ENCODE data around the gene SCYGR8.

Gene SCYGR8

GRCh38 chr2:227766373-227766883 is 20.7 kb downstream of the SCYGR8 start:
- no peaks in the 10 kb centered on the region for H3K27me3 ChIP-seq (replicated peaks; ENCODE audit: insufficient read depth, low read length)
- TF ChIP-seq CTCF (IDR thresholded peaks at IDR 0.05; ENCODE audit: low read length) (peak; percentile 85), EZH2 (optimal IDR thresholded peaks at IDR 0.05; ENCODE audit: low read depth, low read length) (no peak), EZH2phosphoT487 (IDR thresholded peaks at IDR 0.05; ENCODE audit: low read length) (no peak)
- no peaks in the 10 kb centered on the region for H3K9me2 ChIP-seq (replicated peaks; ENCODE audit: insufficient read depth, low read length)
- no peak overlapping the region for H2AFZ ChIP-seq (ENCODE audit: low read length)
- no peaks in the 10 kb centered on the region for H3K79me2 ChIP-seq (ENCODE audit: low read length)
- H3K9ac ChIP-seq (ENCODE audit: low read length), result no peak overlapping the region
- H3F3A ChIP-seq (ENCODE audit: insufficient read depth, low read length), result no peaks in the 10 kb centered on the region
- no peaks in the 10 kb centered on the region for H3K9me3 ChIP-seq (replicated peaks; ENCODE audit: insufficient read depth, low read length)
- no peaks in the 10 kb centered on the region for H4K20me1 ChIP-seq (ENCODE audit: insufficient read depth, low read length)
- DNase-seq, result peak; percentile 56
- H3K4me3 ChIP-seq (ENCODE audit: low read length), result no peak overlapping the region
- H3K27ac ChIP-seq (ENCODE audit: low read length), result no peak overlapping the region
- no peaks in the 10 kb centered on the region for H3K4me1 ChIP-seq (ENCODE audit: low read length)
- H3K36me3 ChIP-seq (replicated peaks; ENCODE audit: insufficient read depth, low read length), result no peaks in the 10 kb centered on the region
- no peak overlapping the region for H3K4me2 ChIP-seq (ENCODE audit: low read depth, low read length)

- no peak overlapping the region for H2AFZ ChIP-seq (ENCODE audit: low read length)
- no peaks in the 10 kb centered on the region for H3K27me3 ChIP-seq (replicated peaks; ENCODE audit: insufficient read depth, low read length)
- H4K20me1 ChIP-seq (ENCODE audit: insufficient read depth, low read length), result no peaks in the 10 kb centered on the region
- H3K36me3 ChIP-seq (replicated peaks; ENCODE audit: insufficient read depth, low read length), result no peaks in the 10 kb centered on the region
- H3K9me2 ChIP-seq (replicated peaks; ENCODE audit: insufficient read depth, low read length), result no peaks in the 10 kb centered on the region
- H3K79me2 ChIP-seq (ENCODE audit: low read length), result no peaks in the 10 kb centered on the region
- DNase-seq, result no peak
- no peak overlapping the region for H3K4me2 ChIP-seq (ENCODE audit: low read depth, low read length)
- no peak overlapping the region for H3K4me3 ChIP-seq (ENCODE audit: low read length)
- TF ChIP-seq EZH2 (optimal IDR thresholded peaks at IDR 0.05; ENCODE audit: low read depth, low read length) (no peak), CTCF (IDR thresholded peaks at IDR 0.05; ENCODE audit: low read length) (no peak), EZH2phosphoT487 (IDR thresholded peaks at IDR 0.05; ENCODE audit: low read length) (no peak)
- no peaks in the 10 kb centered on the region for H3K9me3 ChIP-seq (replicated peaks; ENCODE audit: insufficient read depth, low read length)
- H3K27ac ChIP-seq (ENCODE audit: low read length), result no peak overlapping the region
- H3K9ac ChIP-seq (ENCODE audit: low read length), result no peak overlapping the region
- no peaks in the 10 kb centered on the region for H3K4me1 ChIP-seq (ENCODE audit: low read length)
- H3F3A ChIP-seq (ENCODE audit: insufficient read depth, low read length), result no peaks in the 10 kb centered on the region
Measured at GRCh38 chr2:227767830-227768229, 22.1 kb downstream of the SCYGR8 start.

GRCh38 chr2:227772197-227772661 is 26.5 kb downstream of the SCYGR8 start:
- H4K20me1 ChIP-seq (ENCODE audit: insufficient read depth, low read length), result no peaks in the 10 kb centered on the region
- no peak for TF ChIP-seq CTCF (IDR thresholded peaks at IDR 0.05; ENCODE audit: low read length)
- TF ChIP-seq EZH2phosphoT487 (IDR thresholded peaks at IDR 0.05; ENCODE audit: low read length), result no peak
- TF ChIP-seq EZH2 (optimal IDR thresholded peaks at IDR 0.05; ENCODE audit: low read depth, low read length), result no peak
- no peaks in the 10 kb centered on the region for H3K27me3 ChIP-seq (replicated peaks; ENCODE audit: insufficient read depth, low read length)
- no peak overlapping the region for H3K27ac ChIP-seq (ENCODE audit: low read length)
- no peaks in the 10 kb centered on the region for H3K36me3 ChIP-seq (replicated peaks; ENCODE audit: insufficient read depth, low read length)
- H3K9me2 ChIP-seq (replicated peaks; ENCODE audit: insufficient read depth, low read length), result no peaks in the 10 kb centered on the region
- no peaks in the 10 kb centered on the region for H3K9me3 ChIP-seq (replicated peaks; ENCODE audit: insufficient read depth, low read length)
- no peaks in the 10 kb centered on the region for H3K79me2 ChIP-seq (ENCODE audit: low read length)
- no peak overlapping the region for H2AFZ ChIP-seq (ENCODE audit: low read length)
- no peak overlapping the region for H3K4me2 ChIP-seq (ENCODE audit: low read depth, low read length)
- DNase-seq, result no peak
- H3K4me3 ChIP-seq (ENCODE audit: low read length), result no peak overlapping the region
- no peak overlapping the region for H3K9ac ChIP-seq (ENCODE audit: low read length)
- no peaks in the 10 kb centered on the region for H3F3A ChIP-seq (ENCODE audit: insufficient read depth, low read length)
- no peaks in the 10 kb centered on the region for H3K4me1 ChIP-seq (ENCODE audit: low read length)
